Parietal lobe (tissue), 2 donors: Measurements from ENCODE around the gene RNF145. TPM values are rescaled to one million over a fixed set of nuclear protein-coding genes. Genes with fewer than 3 reads are reported as not detected.

ENCODE experiments used
- small RNA-seq: library from RNA; depleted of rRNA; stranded (forward); fragments of <200 nt; gene quantifications from one replicate; pipeline ENCODE3, GENCODE V24; 2014; ENCODE audit warnings: low replicate concordance
- total RNA-seq: library from RNA; depleted of rRNA; stranded (reverse); fragments of >200 nt; gene quantifications from one replicate; pipeline ENCODE4 v1.2.3, GENCODE V29; 2014

Gene RNF145, protein sequence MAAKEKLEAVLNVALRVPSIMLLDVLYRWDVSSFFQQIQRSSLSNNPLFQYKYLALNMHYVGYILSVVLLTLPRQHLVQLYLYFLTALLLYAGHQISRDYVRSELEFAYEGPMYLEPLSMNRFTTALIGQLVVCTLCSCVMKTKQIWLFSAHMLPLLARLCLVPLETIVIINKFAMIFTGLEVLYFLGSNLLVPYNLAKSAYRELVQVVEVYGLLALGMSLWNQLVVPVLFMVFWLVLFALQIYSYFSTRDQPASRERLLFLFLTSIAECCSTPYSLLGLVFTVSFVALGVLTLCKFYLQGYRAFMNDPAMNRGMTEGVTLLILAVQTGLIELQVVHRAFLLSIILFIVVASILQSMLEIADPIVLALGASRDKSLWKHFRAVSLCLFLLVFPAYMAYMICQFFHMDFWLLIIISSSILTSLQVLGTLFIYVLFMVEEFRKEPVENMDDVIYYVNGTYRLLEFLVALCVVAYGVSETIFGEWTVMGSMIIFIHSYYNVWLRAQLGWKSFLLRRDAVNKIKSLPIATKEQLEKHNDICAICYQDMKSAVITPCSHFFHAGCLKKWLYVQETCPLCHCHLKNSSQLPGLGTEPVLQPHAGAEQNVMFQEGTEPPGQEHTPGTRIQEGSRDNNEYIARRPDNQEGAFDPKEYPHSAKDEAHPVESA
- 119 TPM for total RNA-seq

DNA sequence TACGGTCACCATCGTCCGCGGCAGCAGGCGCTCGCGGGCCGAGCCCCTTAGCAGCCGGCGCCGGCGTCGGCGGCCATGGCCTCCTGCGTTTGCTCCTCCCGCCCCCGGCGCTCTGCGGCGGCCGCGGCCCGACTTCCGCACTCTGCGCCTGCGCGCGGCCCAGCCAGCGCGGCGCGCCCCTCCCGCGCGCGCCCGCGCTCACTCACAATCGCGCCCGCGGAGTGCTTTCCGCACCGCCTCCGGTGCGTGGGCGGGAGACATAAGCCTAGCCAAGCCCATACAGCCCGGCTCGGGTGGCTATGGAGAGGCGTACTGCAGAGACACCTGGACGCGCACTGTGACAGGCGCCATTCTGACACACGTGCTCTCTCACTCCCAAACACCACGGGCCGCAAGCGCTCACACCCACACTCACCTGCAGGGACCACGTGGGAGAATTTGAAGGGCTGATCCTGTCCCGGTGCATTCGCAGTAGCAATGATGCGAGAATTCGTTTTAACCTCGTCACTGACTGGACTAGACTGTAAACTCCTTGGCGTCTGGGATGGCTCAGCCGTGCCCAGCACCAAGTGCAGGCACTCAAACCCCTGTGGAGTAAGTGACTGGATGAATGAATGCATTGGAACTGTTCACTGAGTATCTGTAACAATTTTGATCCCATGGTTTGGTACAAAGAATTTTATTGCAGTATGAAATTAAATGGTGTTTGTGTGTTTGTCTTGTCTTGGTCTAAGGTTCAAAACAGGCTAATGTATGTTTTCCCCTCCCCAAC lies at the start of gene RNF145:
Gene RNF145 (minus strand): TSS at position 116 of the 772 bp plus-strand sequence. CDS start 5,936 bp downstream, outside the sequence.

Small RNA genes lying within 50 kb of the gene (small RNA-seq; reads per million reads assigned to genes)
- gene RF00263 = not detected

Other genes with a start within 250 kb of the RNF145 start
- 2.5 TPM for gene EBF1, start 109.6 kb downstream of the RNF145 start, total RNA-seq
- 17.8 TPM for gene UBLCP1, start 53.7 kb upstream of the RNF145 start, total RNA-seq
- not detected for gene IL12B, start 120.9 kb upstream of the RNF145 start, total RNA-seq